Adipocyte (in vitro differentiated cells): ENCODE data around the gene CRYL1.

ENCODE experiments used
- DNase-seq: peaks from one replicate; pipeline ENCODE4 v3.0.0-alpha.2; 2015; ENCODE audit warnings: low read depth
- H3K27me3 ChIP-seq: replicated peaks from 2 replicates; pipeline ENCODE4 v1.7.0; 2013; ENCODE audit warnings: mild to moderate bottlenecking, low read length, moderate library complexity; ENCODE audit not compliant: control insufficient read depth, insufficient read depth
- H3K36me3 ChIP-seq: 2 replicates; pipeline ENCODE4 v1.7.0; 2013; ENCODE audit warnings: low read length, mild to moderate bottlenecking, moderate library complexity; ENCODE audit not compliant: control insufficient read depth, insufficient read depth, severe bottlenecking
- H3K4me1 ChIP-seq: 2 replicates; pipeline ENCODE4 v1.7.0; 2013; ENCODE audit warnings: mild to moderate bottlenecking, low read length, moderate library complexity; ENCODE audit not compliant: control insufficient read depth, insufficient read depth
- H3K4me3 ChIP-seq: 2 replicates; pipeline ENCODE4 v1.7.0; 2013; ENCODE audit warnings: mild to moderate bottlenecking, low read length, moderate library complexity
- H3K9ac ChIP-seq: 2 replicates; pipeline ENCODE4 v1.7.0; 2013; ENCODE audit warnings: mild to moderate bottlenecking, low read length, moderate library complexity
- H3K9me3 ChIP-seq: 2 replicates; pipeline ENCODE4 v1.7.0; 2013; ENCODE audit warnings: mild to moderate bottlenecking, low read length, moderate library complexity; ENCODE audit not compliant: control insufficient read depth

The CRYL1 gene

DNA sequence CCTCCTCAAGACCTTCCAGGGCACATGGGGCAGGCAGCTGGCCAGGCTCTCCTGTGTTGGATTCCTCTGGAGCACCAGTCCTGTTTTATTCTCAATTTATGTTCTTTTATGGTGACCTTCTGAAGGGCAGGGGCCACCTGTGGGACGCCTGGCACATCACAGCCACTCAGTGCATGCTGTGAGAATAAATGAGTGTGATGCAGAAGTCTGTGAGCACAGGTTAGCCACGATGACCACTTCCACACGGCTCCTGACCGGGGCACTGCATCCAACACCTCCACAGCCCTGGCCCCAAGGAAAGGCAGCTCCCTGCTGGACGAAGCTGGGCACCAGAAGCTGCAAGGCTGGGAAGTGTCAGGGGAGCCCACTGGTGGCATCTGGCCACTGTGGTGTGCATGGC, 122.8 kb downstream of the CRYL1 start:
- Histone ChIP-seq H3K36me3 (no peaks in the 10 kb centered on the region), H3K4me3 (no peak overlapping the region), H3K9me3 (no peaks in the 10 kb centered on the region), H3K27me3 (no peaks in the 10 kb centered on the region), H3K9ac (no peak overlapping the region), H3K4me1 (no peaks in the 10 kb centered on the region)
- DNase-seq = no peak

DNA sequence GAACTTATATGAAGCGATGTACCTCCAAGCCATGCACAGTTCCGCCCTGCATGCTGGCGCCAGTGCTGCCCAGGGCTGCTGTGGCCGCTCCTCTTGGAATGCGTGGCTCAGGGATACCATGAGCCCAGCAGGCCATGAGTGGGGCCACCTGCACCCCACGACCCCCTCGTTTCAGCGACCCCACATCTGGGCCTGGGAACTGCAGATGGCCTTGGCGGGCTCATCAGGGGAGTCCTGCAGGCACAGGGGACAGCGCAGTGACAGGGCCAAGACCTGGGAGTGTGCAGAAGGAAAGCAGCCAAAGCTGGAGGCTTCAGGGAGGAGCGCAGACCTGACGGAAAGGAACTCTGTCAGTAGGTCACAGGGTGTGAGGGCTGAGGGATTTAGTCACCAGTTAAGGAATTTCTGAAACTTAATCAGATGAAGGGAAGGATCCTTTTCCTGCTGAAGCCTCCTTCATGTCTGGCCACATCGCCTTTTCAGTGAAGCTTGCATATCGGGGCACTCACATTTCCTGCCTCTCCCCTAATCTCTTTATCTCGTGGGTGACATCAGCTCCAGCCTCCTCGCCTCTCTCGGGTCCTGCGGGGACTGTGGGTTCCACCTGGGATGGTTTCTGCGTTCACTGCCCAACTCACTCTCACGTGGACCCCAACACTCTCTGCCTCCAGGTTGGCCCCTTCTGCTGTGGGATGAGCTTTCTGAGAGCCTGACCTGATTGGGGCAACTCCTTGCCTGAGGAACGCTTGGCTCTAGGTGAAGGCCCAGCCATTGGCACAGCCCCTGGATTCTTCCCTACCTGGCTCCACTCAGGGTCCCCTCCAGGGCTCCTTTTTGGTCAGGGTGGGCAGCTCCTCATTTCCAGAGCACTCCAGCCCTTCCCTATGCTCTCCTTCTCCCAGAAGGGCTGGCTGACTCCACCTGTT, 123.5 kb downstream of the CRYL1 start:
- no peaks in the 10 kb centered on the region for H3K9me3 ChIP-seq
- no peaks in the 10 kb centered on the region for H3K4me1 ChIP-seq
- H3K4me3 ChIP-seq = no peak overlapping the region
- no peak overlapping the region for H3K9ac ChIP-seq
- H3K36me3 ChIP-seq = no peaks in the 10 kb centered on the region
- DNase-seq = no peak
- no peaks in the 10 kb centered on the region for H3K27me3 ChIP-seq

DNA sequence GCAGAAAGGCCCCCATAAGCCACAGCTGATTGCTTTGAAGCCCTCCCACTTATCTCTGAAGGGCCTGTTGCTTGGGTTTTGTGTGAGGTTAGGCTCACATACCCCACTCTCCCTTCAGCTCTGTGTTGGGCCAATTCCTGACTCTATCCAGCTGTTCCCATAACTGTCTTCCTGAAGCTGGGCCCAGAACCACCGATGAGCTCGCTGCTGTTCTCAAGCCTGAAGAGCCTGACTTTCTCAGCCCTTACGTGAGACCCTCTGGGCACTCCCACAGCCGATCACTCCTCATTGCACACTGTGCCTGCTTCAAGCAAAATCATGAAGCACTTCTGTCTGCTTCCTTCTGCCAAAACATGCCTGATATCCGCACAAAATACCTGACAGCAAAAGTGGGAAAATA, 124.1 kb downstream of the CRYL1 start:
- Histone ChIP-seq H3K4me3 (no peak overlapping the region), H3K9ac (no peak overlapping the region), H3K9me3 (no peaks in the 10 kb centered on the region), H3K4me1 (no peaks in the 10 kb centered on the region), H3K27me3 (no peaks in the 10 kb centered on the region), H3K36me3 (no peaks in the 10 kb centered on the region)
- no peak for DNase-seq

DNA sequence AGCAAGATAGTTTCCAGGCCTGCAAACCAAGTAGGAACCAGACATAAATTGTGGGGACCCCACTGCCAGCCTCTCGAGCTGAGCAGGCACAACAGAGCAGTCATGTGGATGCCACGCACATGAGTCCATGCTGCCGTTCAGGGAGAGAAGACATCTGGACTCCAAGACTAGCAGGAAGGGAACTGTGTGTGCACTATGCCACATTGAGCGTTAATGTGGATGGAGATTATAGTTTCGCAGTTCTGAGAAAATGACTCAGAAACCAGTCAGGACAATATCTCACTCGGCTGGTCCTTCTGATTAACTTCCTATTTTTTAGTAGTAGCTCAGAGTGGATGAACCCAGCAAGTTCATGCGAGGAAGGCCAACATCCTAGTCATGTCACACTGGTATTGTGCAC, 124.9 kb downstream of the CRYL1 start:
- Histone ChIP-seq H3K36me3 (no peaks in the 10 kb centered on the region), H3K27me3 (no peaks in the 10 kb centered on the region), H3K4me1 (no peaks in the 10 kb centered on the region), H3K4me3 (no peak overlapping the region), H3K9ac (no peak overlapping the region), H3K9me3 (no peaks in the 10 kb centered on the region)
- no peak for DNase-seq

DNA sequence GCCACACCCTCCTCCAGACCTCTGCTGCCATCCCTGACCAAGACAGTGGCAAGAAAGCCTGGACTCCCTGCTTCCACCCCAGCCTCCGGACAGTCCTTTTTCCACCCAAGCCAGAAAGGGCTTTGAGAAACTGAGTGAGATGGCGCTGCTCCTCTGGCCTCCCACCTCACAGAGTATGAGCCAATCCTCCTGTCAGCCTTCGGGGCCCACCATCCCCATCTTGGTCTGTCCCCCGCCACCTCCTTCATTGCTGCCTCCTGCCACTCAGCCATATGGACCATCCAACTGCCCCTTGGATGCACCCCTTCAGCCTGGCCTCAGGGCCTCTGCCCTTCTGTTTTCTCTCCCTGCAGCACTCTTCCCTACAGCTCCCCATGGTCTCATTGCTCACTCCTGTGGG, 125.7 kb downstream of the CRYL1 start:
- H3K36me3 ChIP-seq = no peaks in the 10 kb centered on the region
- H3K4me1 ChIP-seq = no peaks in the 10 kb centered on the region
- H3K4me3 ChIP-seq = no peak overlapping the region
- no peaks in the 10 kb centered on the region for H3K9me3 ChIP-seq
- peaks cover 5% of the 10 kb centered on the region for H3K27me3 ChIP-seq
- no peak overlapping the region for H3K9ac ChIP-seq
- no peak for DNase-seq

DNA sequence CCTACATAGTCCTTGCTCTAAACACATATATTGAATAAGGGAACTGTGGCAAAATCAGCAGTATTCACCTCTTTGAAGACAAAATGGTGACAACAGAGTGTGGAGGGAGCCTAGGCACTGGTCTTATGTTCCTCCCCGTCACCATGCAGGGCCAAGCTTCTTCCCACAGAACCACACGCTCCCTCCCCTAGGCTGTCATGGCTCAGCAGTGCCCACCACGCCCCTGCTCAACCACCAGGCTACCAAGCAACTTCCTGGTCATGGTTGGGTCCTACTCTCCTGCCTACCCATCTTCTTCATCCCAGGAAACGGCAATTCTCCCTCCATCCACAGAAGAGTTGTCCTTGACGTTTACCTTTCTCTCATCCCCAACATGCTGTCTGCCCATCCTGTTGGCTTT, 126.1 kb downstream of the CRYL1 start:
- H3K9me3 ChIP-seq = no peaks in the 10 kb centered on the region
- no peak overlapping the region for H3K4me3 ChIP-seq
- no peak for DNase-seq
- no peaks in the 10 kb centered on the region for H3K4me1 ChIP-seq
- no peak overlapping the region for H3K9ac ChIP-seq
- H3K27me3 ChIP-seq = peaks cover 6% of the 10 kb centered on the region
- H3K36me3 ChIP-seq = no peaks in the 10 kb centered on the region

DNA sequence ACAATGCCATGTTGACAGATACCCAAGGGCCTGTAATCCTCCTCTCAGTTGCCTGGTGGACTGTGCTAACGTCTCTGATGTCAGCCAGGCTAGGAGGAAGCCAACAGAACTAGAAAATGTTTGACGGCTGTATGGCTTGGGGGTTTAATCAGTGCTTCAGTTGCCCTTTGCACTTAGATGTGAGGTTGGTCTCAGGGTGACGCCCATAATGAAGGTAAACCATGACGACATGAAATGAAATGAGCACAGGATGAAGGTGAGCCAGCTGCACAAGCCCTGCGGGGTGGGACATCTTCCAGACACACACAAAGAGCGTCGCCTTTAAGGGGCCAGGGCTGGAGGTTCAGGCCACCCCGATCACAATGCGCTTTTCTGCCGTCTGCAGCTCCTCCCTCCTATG, 127.2 kb downstream of the CRYL1 start:
- Histone ChIP-seq H3K9me3 (no peaks in the 10 kb centered on the region), H3K36me3 (no peaks in the 10 kb centered on the region), H3K9ac (no peak overlapping the region), H3K4me3 (no peak overlapping the region), H3K4me1 (no peaks in the 10 kb centered on the region), H3K27me3 (peaks cover 6% of the 10 kb centered on the region)
- DNase-seq = no peak

DNA sequence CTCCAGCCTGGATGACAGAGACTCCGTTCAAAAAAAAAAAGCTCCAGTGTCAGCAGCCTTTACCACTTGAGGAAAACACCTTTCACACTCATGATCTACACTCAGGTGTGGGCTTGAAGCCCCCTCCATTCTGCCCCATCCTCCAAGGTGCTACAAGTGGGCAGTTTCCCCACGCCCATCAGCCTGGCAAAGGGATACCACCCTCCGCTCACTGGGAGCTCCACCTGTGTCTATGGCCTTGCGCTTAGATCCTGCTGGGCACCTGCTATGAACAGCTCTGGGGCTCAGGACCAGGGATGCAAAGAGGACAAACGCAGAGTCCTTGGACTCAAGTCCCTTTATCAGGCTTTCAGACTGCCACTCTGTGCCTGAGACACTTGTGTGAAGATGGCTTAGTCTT, 127.8 kb downstream of the CRYL1 start:
- H3K9ac ChIP-seq = no peak overlapping the region
- DNase-seq = no peak
- H3K9me3 ChIP-seq = no peaks in the 10 kb centered on the region
- H3K27me3 ChIP-seq = peaks cover 6% of the 10 kb centered on the region
- no peaks in the 10 kb centered on the region for H3K36me3 ChIP-seq
- no peak overlapping the region for H3K4me3 ChIP-seq
- H3K4me1 ChIP-seq = no peaks in the 10 kb centered on the region

DNA sequence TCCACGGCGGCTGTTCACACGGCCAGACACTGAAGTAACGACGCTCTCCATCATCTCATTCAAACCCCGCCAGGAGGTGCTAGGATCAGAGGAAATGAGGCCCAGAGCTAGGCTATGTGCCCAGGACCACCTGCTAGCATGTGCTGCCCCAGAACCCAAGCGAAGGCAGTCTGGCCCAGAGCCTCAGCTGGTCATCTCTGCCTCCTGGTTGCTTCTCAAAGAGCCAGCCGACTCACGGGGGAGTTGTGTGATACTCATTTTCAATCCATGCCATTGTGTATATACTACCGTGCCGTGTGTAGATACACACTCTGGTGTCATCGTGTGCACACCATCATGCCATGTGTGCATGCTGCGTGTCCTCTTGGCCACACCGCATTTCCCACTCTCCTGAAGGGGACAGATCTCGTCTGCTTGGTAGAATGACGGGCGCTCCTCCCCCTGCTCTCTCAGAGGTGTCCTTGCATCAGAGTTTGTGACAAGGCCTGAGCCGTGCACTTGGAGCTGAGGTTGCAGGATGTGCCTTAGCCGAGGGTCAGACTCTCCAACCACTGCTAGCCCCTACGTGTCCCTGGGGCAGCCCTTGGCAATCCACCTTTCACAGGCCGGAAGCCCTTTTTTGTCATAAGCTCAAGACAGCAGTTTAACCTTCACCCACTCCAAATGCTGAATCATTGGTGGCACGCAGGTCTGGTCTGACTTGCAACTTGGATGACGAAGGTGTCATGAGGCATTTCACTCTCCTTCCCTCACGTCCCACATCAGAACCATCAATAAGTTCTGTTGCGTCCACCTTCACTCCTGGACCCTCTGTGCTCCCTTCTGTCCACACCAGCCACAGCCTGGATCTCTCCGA, 130.4 kb downstream of the CRYL1 start:
- DNase-seq = no peak
- Histone ChIP-seq H3K9me3 (no peaks in the 10 kb centered on the region), H3K4me1 (no peaks in the 10 kb centered on the region)

DNA sequence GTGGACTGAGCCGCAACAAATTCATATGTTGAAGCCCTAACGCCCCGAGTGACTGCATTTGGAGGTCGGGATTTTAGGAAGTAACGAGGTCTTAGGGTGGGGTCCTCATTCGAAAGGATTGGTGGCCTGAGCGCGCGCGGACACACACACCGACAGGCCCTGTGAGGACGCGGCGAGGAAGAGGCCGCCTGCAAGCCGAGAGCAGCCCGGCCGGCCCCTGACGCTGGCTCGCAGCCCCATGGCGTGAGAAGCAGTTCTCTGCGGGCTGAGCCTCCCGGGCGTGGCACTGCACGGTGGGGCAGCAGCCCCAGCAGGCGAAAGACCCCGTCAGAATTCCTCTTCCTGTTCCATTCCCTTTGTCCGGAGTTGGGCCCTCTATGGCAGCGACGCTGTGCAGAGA, 131.2 kb downstream of the CRYL1 start:
- Histone ChIP-seq H3K27me3 (peaks cover 6% of the 10 kb centered on the region), H3K4me1 (no peaks in the 10 kb centered on the region), H3K36me3 (no peaks in the 10 kb centered on the region), H3K9me3 (no peaks in the 10 kb centered on the region), H3K4me3 (no peak overlapping the region), H3K9ac (no peak overlapping the region)
- DNase-seq = no peak

More for the DNA sequence above, 130.4 kb downstream of the CRYL1 start:
- Histone ChIP-seq H3K9ac (no peak overlapping the region), H3K27me3 (peaks cover 6% of the 10 kb centered on the region), H3K4me3 (no peak overlapping the region), H3K36me3 (no peaks in the 10 kb centered on the region)

DNA sequence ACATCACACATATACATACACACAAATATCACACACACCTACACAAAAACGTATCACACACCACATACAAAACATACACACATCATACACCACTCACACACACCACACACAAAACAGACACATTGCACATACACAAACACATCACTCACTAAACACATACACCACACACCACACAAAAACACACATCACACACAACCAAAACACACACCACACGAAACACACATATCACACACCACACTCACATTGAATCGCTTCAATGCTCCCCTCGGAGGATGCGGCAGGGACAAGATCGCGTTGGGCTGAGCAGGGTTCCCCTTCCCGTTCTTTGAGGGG, 131.5 kb downstream of the CRYL1 start:
- H3K9me3 ChIP-seq = no peaks in the 10 kb centered on the region
- peaks cover 6% of the 10 kb centered on the region for H3K27me3 ChIP-seq
- H3K4me1 ChIP-seq = no peaks in the 10 kb centered on the region
- no peak for DNase-seq
- no peak overlapping the region for H3K4me3 ChIP-seq
- no peaks in the 10 kb centered on the region for H3K36me3 ChIP-seq
- H3K9ac ChIP-seq = no peak overlapping the region
